Erythroblast (primary cell): ENCODE measurements around the gene EDN1.

Source experiments
- GATA1 ChIP-seq: IDR thresholded peaks from 2 replicates; pipeline ENCODE4 v1.6.1; 2011; ENCODE audit warnings: low read depth, mild to moderate bottlenecking, control low read depth, low read length, moderate library complexity
- POLR2A ChIP-seq: IDR thresholded peaks from 2 replicates; pipeline ENCODE4 v1.6.1; 2011; ENCODE audit warnings: mild to moderate bottlenecking, low read length

- TF ChIP-seq POLR2A (no peak), GATA1 (no peak)
Measured at GRCh38 chr6:12333128-12333527, 43.0 kb downstream of the EDN1 start.
